ENCODE data around the gene RFC4. TPM values are rescaled to one million over a fixed set of nuclear protein-coding genes. Genes with fewer than 3 reads are reported as not detected.
A peak's percentile ranks its signal among the peaks of the same experiment; 100 is the strongest.

RFC4 gene
- total RNA-seq, 2 experiments from 2014 or later, result 111 to 114 TPM

GRCh38 chr3:186746008-186746407, 60.3 kb downstream of the RFC4 start:
- CTCF ChIA-PET, result no interaction called here
- no peaks in the 10 kb centered on the region for H3K36me3 Mint-ChIP-seq
- ATAC-seq (no peak), DNase-seq (no peak)
- no peak overlapping the region for H3K4me3 Mint-ChIP-seq
- no peaks in the 10 kb centered on the region for H3K9me3 Mint-ChIP-seq (ENCODE audit: low read depth)
- no peak overlapping the region for H3K27ac Mint-ChIP-seq
- no peaks in the 10 kb centered on the region for H3K27me3 Mint-ChIP-seq
- H3K4me1 Mint-ChIP-seq, result peaks cover 2% of the 10 kb centered on the region

DNA sequence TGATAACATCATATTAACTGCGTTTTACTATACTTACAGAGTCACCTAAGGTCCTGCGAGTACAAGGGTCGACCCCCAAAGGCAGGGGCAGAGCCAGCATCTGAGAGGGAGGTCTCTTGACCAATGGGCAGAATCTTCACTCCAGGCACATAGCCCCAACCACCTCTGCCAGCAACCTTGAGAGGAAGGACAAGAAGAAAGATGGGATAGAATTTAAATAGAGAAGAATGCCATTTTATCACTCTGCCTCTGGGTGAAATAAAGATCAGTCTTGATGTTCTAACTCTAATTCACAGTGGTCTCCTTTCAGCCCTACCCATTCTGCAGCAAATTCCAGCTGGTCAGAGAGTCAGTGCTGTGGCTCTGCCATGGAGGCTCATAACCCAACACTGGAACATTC, 62.6 kb downstream of the RFC4 start:
- DNase-seq (no peak), ATAC-seq (no peak)
- CTCF ChIA-PET, result no interaction called here
- Mint-ChIP-seq H3K27ac (no peak overlapping the region), H3K9me3 (ENCODE audit: low read depth) (no peaks in the 10 kb centered on the region), H3K4me3 (no peak overlapping the region), H3K27me3 (no peaks in the 10 kb centered on the region), H3K4me1 (peaks cover 2% of the 10 kb centered on the region), H3K36me3 (no peaks in the 10 kb centered on the region)

- Mint-ChIP-seq H3K27me3 (no peaks in the 10 kb centered on the region), H3K4me1 (peaks cover 2% of the 10 kb centered on the region), H3K4me3 (no peak overlapping the region), H3K27ac (no peak overlapping the region), H3K36me3 (no peaks in the 10 kb centered on the region), H3K9me3 (ENCODE audit: low read depth) (no peaks in the 10 kb centered on the region)
- CTCF ChIA-PET, result no interaction called here
- DNase-seq (no peak), ATAC-seq (no peak)
These were observed 63.5 kb downstream of the RFC4 start for GRCh38 chr3:186742618-186743380.

Small RNAs within 50 kb of the gene (microRNA-seq; reads per million reads assigned to microRNA genes)
- gene MIR1248, result 60.0 reads per million, percentile 59 among the genes with 10 or more reads in this experiment

Other genes starting within 250 kb of the RFC4 start
- gene TBCCD1, start 239.1 kb downstream of the RFC4 start, total RNA-seq, result 10 to 100 TPM; 16.6 to 17.5 TPM
- gene DNAJB11, start 235.8 kb downstream of the RFC4 start, total RNA-seq, result 10 to 100 TPM; 48.6 to 61.3 TPM
- not detected for gene AHSG, start 193.4 kb downstream of the RFC4 start, total RNA-seq
- not detected for gene FETUB, start 166.1 kb downstream of the RFC4 start, total RNA-seq
- gene HRG, start 140.5 kb downstream of the RFC4 start, total RNA-seq, result not detected
- gene KNG1, start 89.1 kb downstream of the RFC4 start, total RNA-seq, result not detected
- gene EIF4A2, start 22.9 kb downstream of the RFC4 start, total RNA-seq, result 100 to 1,000 TPM; 374 to 441 TPM
- not detected for gene ADIPOQ, start 36.2 kb upstream of the RFC4 start, total RNA-seq
- 100 to 1,000 TPM in 1 of 2 experiments, 10 to 100 TPM in 1; 77.9 to 102 TPM for gene ST6GAL1, start 124.0 kb upstream of the RFC4 start, total RNA-seq